Vagina (tissue), 2 donors: Measurements from ENCODE around the gene ANKIB1. TPM values are rescaled to one million over a fixed set of nuclear protein-coding genes. Genes with fewer than 3 reads are reported as not detected.
"Not testable (repeated sequence)": the region's sequence is repeated elsewhere in the genome, so short reads cannot be mapped to it uniquely, and the experiment has no call there.

ENCODE experiments used
- DNase-seq, 2 donors: peaks; one replicate each; pipeline ENCODE4 v3.0.0-alpha.2; 2017; ENCODE audit errors: extremely low spot score in 2 of 2
- H3K27ac ChIP-seq: fragments of 200-600 bp; sonication (generic); one replicate; pipeline ENCODE4 v1.5.1; 2019
- H3K27me3 ChIP-seq: fragments of 200-600 bp; sonication (generic); one replicate; pipeline ENCODE4 v1.5.1; 2019
- H3K36me3 ChIP-seq, 2 donors: fragments of 200-600 bp; sonication (generic); one replicate each; pipeline ENCODE4 v1.5.1; 2017 to 2019
- H3K4me1 ChIP-seq: fragments of 200-600 bp; sonication (generic); one replicate; pipeline ENCODE4 v1.5.1; 2019
- H3K4me3 ChIP-seq, 2 donors: fragments of 200-600 bp; sonication (generic); 1 replicate in 1 of 2; 2 replicates in 1 of 2; pipeline ENCODE4 v1.5.1; 2016 to 2019
- H3K9me3 ChIP-seq: fragments of 200-600 bp; sonication (generic); one replicate; pipeline ENCODE4 v1.5.1; 2019
- CTCF ChIP-seq, 3 experiments: fragments of 450-650 bp in 2 of 3; fragments of 200-600 bp in 1 of 3; sonication (generic) in 1 of 3; IDR thresholded peaks; one replicate each; pipeline ENCODE4 v1.5.1; 2017 to 2019; ENCODE audit warnings: antibody characterized with exemption in 3 of 3, mild to moderate bottlenecking in 2 of 3, moderate library complexity in 2 of 3
- POLR2A ChIP-seq, 2 donors: fragments of 450-650 bp; IDR thresholded peaks; one replicate each; pipeline ENCODE4 v1.6.1; 2017; ENCODE audit warnings: antibody characterized with exemption in 2 of 2, mild to moderate bottlenecking in 2 of 2, moderate library complexity in 2 of 2
- POLR2AphosphoS5 ChIP-seq, 2 donors: sonication (generic); formaldehyde crosslinking; IDR thresholded peaks; one replicate each; pipeline ENCODE4 v1.9.0; 2017; ENCODE audit warnings: antibody characterized with exemption in 2 of 2, mild to moderate bottlenecking in 2 of 2, low read depth in 1 of 2; ENCODE audit not compliant: insufficient read depth in 1 of 2
- intact Hi-C: fragments of 100-400 bp; cut with DNase I; formaldehyde crosslinking; loops from one replicate; pipeline ENCODE4 v1.15.1; 2023
- total RNA-seq: library from RNA; depleted of rRNA; stranded (reverse); fragments of >200 nt; gene quantifications from one replicate; pipeline ENCODE4 v1.2.3, GENCODE V29; 2016

Gene ANKIB1
- total RNA-seq, 1 donor from 2014 or later: 27.7 TPM

- intact Hi-C loops: no loop called here
- Histone ChIP-seq H3K4me1 (peaks cover 2% of the 10 kb centered on the region), H3K9me3 (no peaks in the 10 kb centered on the region), H3K27ac (no peak overlapping the region), H3K27me3 (no peaks in the 10 kb centered on the region), H3K4me3 (no peak overlapping the region), H3K36me3 (no peaks in the 10 kb centered on the region)
- no peak for DNase-seq
- TF ChIP-seq CTCF (IDR thresholded peaks at IDR 0.05): no peak
- no peak for TF ChIP-seq POLR2A (IDR thresholded peaks at IDR 0.05)
- TF ChIP-seq POLR2AphosphoS5 (IDR thresholded peaks at IDR 0.05; ENCODE audit: insufficient read depth in 1 of 2, low read depth in 1 of 2): no peak
Observed at GRCh38 chr7:92253251-92253650, 7.5 kb downstream of the ANKIB1 start.

- intact Hi-C loops, H3K9me3 ChIP-seq, DNase-seq, H3K27me3 ChIP-seq, H3K4me1 ChIP-seq, H3K36me3 ChIP-seq, H3K4me3 ChIP-seq, H3K27ac ChIP-seq: not testable (repeated sequence)
Observed at GRCh38 chr7:92254800-92255199, 9.0 kb downstream of the ANKIB1 start.

GRCh38 chr7:92255308-92255707 lies 9.5 kb downstream of the ANKIB1 start:
- Histone ChIP-seq H3K4me1 (no peaks in the 10 kb centered on the region), H3K9me3 (no peaks in the 10 kb centered on the region), H3K4me3 (no peak overlapping the region), H3K27me3 (no peaks in the 10 kb centered on the region), H3K27ac (no peak overlapping the region), H3K36me3 (no peaks in the 10 kb centered on the region)
- intact Hi-C loops: no loop called here
- no peak for TF ChIP-seq CTCF (IDR thresholded peaks at IDR 0.05)
- no peak for TF ChIP-seq POLR2AphosphoS5 (IDR thresholded peaks at IDR 0.05; ENCODE audit: insufficient read depth in 1 of 2, low read depth in 1 of 2)
- TF ChIP-seq POLR2A (IDR thresholded peaks at IDR 0.05): no peak
- no peak for DNase-seq

GRCh38 chr7:92259062-92259461 lies 13.3 kb downstream of the ANKIB1 start:
- H3K9me3 ChIP-seq: no peaks in the 10 kb centered on the region
- intact Hi-C loops: no loop called here
- no peak for DNase-seq
- no peak for TF ChIP-seq POLR2AphosphoS5 (IDR thresholded peaks at IDR 0.05; ENCODE audit: insufficient read depth in 1 of 2, low read depth in 1 of 2)
- TF ChIP-seq CTCF (IDR thresholded peaks at IDR 0.05): no peak
- no peak for TF ChIP-seq POLR2A (IDR thresholded peaks at IDR 0.05)
- no peak overlapping the region for H3K4me3 ChIP-seq
- H3K27me3 ChIP-seq: no peaks in the 10 kb centered on the region
- H3K27ac ChIP-seq: no peak overlapping the region
- no peaks in the 10 kb centered on the region for H3K36me3 ChIP-seq
- H3K4me1 ChIP-seq: no peaks in the 10 kb centered on the region

GRCh38 chr7:92259610-92260247 lies 14.0 kb downstream of the ANKIB1 start:
- no peaks in the 10 kb centered on the region for H3K36me3 ChIP-seq
- intact Hi-C loops: no loop called here
- no peak for TF ChIP-seq POLR2A (IDR thresholded peaks at IDR 0.05)
- TF ChIP-seq CTCF (IDR thresholded peaks at IDR 0.05): no peak
- no peak for TF ChIP-seq POLR2AphosphoS5 (IDR thresholded peaks at IDR 0.05; ENCODE audit: insufficient read depth in 1 of 2, low read depth in 1 of 2)
- H3K4me1 ChIP-seq: no peaks in the 10 kb centered on the region
- H3K27ac ChIP-seq: no peak overlapping the region
- no peaks in the 10 kb centered on the region for H3K9me3 ChIP-seq
- DNase-seq: no peak
- H3K4me3 ChIP-seq: no peak overlapping the region
- no peaks in the 10 kb centered on the region for H3K27me3 ChIP-seq
